Measurements from ENCODE around the gene MTCH1.
"Not testable (repeated sequence)": the region's sequence is repeated elsewhere in the genome, so short reads cannot be mapped to it uniquely, and the experiment has no call there.

The MTCH1 gene

DNA sequence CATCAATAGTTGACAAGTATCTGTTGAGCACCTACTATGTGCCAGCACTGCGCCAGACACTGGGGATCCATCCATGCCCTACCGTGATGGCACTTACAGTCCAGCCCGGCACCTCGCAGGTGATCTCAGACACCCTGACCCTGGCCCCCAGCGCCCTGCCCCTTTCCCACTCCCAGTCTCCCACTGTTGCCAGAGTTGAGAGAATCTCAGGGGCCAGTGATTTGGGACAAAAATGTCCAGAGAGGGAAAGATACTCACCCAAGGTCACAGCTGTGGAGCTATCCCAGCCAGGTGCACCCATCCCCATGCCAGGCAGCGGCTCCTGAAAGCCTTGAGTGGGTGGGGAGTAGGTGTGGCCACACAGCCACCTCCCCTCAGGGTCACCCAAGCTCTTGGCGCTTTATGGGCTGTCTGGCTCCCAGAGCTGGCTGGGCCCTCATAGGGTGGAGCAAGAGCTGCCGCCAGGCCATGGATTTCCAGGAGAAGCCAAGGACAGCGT, 28.2 kb downstream of the MTCH1 start:
- no peak overlapping the region for H3K4me3 ChIP-seq (ENCODE audit: low read depth, low read length)
- DNase-seq (ENCODE audit: low read depth) = no peak

DNA sequence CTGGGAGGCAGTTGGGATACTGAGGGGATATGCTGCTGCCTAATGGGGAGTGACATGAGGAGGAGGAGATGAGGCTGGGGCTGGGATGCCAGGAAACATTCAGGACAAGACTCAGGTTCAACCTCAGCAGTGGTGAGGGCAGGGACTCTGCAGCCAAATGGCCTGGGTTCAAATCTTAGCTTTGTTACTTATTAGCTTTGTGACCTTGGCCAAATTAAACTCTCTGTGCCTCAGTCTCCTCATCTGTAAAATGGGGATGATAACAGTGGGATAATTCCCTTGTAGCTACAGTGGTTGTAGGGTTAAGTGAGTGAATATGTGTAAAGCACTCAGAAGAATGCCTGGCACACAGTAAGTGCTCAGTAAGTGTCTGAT, 29.6 kb downstream of the MTCH1 start:
- no peak overlapping the region for H3K4me3 ChIP-seq (ENCODE audit: low read depth, low read length)
- DNase-seq (ENCODE audit: low read depth) = no peak

DNA sequence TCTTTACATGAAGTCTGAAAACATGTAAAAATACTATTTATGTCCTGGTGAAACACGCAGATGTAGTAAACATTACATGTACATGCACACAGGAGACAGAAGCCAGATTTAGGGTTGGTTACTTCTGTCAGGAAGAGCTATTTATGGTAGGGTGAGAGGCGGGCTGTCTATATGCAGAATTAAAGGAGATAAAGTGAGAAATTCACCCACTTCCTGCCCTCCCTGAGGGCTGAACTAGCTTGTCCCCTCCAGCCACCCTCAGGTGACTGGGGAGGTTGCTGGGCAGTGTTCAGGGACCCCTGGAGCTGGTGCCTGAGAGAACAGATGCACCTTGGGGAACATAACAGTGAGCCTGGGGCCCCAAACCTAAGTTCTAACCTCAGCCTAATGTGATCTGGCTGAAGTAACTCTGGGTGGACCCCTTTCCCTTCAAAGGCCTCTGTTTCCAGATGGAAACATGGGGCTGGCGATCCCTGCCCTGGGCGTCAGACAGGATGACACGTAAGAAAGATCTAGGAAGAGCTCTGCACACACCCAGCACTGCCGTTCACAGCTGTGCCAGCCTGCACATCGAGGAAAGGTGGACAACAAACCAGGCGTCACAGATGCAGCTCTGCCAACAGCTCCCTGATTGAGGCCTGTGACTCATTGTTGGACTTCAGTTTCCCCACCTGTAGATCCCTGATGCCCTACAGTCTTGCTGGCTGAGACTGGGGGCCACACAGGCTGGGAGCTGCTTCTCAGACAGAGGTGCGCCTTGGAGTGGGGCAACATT, 30.1 kb downstream of the MTCH1 start:
- no peak for DNase-seq (ENCODE audit: low read depth)
- no peak overlapping the region for H3K4me3 ChIP-seq (ENCODE audit: low read depth, low read length)

DNA sequence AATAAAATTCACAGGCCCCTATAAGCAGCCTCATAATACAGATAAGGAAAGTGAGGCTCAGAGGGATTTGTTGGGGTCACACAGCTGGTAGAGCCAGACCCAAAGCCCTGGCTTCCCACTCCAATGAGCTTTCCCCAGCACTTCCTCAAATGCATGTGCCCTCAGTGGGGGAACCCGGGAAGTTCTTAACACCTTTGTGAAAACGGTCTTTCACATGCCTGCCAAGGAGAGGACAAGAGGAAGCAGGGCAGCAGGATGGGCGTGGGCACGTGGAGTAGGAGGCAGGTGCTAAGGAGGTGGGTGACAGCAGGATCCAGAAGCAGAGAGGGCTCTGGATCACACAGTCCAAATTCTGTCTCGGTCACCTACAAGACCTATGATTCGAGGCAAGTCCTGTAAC, 30.9 kb downstream of the MTCH1 start:
- DNase-seq (ENCODE audit: low read depth) = no peak
- H3K4me3 ChIP-seq (ENCODE audit: low read depth, low read length) = no peak overlapping the region

DNA sequence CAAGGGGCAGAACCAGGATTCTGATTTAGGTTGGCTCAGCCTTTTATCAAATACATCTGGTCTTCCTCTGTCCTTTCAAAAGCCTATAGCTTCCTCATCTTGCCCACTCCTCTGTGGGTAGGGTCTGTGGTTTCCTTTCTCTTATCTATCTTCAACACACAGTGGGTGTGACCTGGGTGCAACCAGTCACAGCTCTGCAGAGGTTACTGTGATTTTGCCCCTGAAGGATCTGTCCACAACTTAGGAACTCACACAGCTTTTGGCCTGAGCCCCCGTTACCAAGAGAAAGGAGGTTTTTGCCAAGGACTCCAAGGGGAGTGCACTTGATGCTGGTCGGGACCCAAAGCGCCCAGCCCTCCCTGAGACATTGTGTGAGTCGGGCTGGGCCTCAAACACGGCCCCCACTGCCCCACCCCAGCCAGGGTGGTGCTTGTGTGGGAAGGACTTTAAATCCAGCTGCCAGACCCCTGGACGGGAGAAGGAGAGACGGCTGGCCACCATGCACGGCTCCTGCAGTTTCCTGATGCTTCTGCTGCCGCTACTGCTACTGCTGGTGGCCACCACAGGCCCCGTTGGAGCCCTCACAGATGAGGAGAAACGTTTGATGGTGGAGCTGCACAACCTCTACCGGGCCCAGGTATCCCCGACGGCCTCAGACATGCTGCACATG, 31.6 kb downstream of the MTCH1 start, which contains the start of gene PI16:
PI16 (plus strand) TSS at position 477 of the 670 bp plus-strand sequence; CDS start at position 500, 23 bp downstream.
- H3K4me3 ChIP-seq (ENCODE audit: low read depth, low read length) = no peak within 1 kb of the TSS
- DNase-seq (ENCODE audit: low read depth) = no peak

DNA sequence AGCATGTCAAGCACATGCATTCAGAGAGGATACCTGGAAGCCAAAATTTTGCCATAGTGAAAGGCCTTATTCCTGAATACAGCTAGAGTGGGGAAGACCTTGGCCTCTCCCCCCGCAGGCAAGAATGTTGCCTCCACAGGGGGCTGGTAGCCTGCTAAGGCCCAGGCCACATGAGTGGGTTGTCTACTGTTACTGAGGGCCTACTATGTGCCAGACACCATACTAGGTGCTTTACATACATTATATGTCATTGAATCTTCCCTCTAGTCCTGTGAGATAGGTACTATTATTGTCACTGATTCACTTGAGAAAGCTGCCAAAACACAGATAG, 32.1 kb downstream of the MTCH1 start:
- no peak for DNase-seq (ENCODE audit: low read depth)
- no peak overlapping the region for H3K4me3 ChIP-seq (ENCODE audit: low read depth, low read length)

DNA sequence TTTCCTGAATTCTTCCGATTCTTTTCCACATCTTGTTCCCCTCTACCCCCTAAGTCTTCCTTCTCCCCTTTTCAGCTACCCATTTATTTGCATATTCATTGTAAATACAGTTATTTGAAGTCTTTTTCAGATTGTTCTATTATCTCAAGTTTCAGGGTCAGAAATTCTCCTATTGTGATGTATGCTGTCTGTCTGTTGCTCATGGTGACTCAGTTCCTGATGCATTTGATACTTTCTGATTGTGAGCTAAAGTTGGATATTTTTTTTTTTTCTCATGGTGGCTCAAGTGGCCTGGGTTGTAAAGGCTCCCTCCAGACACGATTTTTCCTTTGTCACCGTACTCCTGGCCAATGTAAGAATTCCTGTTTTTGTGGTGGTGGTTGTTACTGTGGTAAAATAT, 36.4 kb downstream of the MTCH1 start:
- DNase-seq (ENCODE audit: low read depth) = no peak
- no peak overlapping the region for H3K4me3 ChIP-seq (ENCODE audit: low read depth, low read length)

DNA sequence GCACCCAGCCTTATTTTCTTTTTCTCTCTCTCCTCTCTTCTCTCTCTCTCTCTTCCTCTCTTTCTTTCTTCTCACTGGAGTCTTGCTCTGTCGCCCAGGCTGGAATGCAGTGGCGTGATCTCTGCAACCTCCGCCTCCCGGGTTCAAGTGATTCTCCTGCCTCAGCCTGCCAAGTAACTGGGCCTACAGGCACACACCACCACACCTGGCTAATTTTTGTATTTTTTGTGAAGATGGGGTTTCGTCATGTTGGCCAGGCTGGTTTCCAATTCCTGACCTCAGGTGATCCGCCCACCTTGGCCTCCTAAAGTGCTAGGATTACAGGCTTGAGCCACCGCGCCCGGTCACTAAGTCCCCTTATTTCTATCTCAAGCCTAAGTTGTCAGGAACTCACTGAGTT, 36.9 kb downstream of the MTCH1 start:
- H3K4me3 ChIP-seq (ENCODE audit: low read depth, low read length); DNase-seq (ENCODE audit: low read depth): not testable (repeated sequence)

DNA sequence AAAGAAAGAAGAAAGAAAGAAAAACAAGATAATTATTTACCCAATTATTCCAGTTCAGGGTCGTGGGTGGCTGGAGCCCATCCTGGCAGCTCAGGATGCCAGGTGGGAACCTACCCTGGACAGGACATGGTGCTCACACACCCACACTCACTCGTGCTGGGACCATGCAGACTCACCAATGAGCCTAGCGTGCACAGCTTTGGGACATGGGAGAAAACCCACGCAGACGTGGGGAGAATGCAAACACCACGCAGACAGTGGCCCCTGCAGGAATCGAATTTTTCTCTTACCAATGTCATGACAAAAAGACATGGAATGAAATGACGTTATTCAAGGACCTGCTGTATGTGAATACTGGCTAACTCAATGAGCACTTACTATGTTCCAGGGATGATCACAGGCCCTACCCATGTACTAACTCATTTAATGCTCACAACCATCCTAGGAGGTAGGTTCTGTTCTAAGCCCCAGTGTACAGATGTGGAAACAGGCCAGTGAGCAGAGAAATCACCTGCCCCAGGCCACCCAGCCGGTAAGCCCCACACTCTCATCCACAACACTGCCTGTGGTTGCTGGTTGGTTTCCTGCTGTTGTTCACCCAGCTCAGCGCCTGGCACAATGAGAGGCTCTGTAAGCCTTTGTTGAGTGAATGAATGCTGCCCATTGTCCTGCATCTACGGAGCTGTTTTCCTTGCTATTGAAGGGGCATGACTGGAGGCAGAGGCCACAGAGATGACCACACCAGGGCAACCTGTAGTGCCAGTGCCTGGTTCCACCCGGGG, 38.2 kb downstream of the MTCH1 start:
- no peak for DNase-seq (ENCODE audit: low read depth)
- no peak overlapping the region for H3K4me3 ChIP-seq (ENCODE audit: low read depth, low read length)

DNA sequence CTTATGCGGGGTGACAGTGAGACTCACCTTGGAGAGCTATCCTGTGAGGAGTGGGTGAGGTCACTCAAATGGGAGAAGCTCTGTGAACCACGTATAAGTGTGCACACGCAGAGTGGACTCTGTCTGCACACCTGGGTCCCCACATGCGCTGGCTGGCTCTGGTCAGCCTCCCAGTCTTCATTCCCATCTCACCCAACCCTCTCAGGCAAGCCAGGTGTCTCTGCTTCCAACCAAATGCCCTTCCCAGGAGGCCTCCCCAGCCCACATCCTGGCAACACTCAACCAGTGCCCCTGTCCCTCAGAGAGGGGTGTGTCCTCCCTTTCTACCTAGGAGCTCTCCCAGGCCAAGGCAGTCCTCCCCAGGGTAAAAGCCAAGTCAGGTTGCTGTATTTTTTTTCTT, 39.5 kb downstream of the MTCH1 start:
- DNase-seq (ENCODE audit: low read depth) = no peak
- H3K4me3 ChIP-seq (ENCODE audit: low read depth, low read length) = no peak overlapping the region

DNA sequence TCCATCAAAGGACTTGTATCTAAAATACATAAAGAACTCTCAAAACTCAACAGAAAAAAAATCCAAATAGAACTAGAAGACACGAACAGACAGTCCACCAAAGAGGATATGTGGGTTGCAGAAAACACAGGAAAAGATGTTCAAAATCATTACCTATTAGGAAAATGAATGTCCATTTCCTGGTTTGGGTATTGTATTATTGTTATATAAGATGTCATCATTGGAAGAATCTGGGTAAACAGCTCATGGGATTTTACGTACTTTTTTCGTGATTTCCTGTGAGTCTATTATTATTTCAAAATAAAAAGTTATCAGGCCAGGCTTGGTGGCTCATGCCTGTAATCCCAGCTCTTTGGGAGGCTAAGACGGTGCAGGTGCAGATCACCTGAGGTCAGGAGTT, 40.7 kb downstream of the MTCH1 start:
- no peak overlapping the region for H3K4me3 ChIP-seq (ENCODE audit: low read depth, low read length)
- DNase-seq (ENCODE audit: low read depth) = no peak

DNA sequence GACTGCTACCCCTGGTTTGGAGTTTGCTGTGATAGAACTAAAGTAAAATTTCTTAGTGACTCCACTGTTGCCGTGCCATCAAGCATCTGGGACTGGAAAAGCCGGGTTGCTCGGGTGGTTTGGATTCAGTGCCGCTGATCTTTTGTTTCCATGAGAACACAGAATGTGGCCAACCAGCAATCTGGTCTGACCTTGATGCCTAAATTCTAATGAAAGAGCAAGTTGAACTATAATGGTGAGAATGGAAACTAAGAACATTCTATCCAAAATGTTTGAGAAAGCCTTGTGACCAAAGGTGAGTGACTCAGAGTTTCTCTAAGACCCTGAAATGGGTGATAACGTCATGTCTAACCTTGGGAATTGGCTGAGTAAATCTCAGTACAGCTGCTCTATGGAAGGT, 41.3 kb downstream of the MTCH1 start:
- no peak overlapping the region for H3K4me3 ChIP-seq (ENCODE audit: low read depth, low read length)
- no peak for DNase-seq (ENCODE audit: low read depth)

DNA sequence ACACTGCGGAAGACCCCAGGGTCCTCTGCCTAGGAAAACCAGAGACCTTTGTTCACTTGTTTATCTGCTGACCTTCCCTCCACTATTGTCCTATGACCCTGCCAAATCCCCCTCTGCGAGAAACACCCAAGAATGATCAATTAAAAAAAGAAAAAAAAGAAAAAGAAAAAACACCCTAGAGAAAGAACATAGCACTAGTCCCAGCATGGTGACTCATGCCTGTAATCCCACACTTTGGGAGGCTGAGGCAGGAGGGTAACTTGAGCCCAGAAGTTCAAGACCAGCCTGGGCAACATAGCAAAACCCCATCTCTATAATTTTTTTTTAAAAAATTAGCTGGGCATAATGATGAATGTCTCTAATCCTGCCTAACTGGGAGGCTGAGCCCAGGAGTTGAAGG, 43.7 kb downstream of the MTCH1 start:
- not testable (repeated sequence) for DNase-seq (ENCODE audit: low read depth); H3K4me3 ChIP-seq (ENCODE audit: low read depth, low read length)

DNA sequence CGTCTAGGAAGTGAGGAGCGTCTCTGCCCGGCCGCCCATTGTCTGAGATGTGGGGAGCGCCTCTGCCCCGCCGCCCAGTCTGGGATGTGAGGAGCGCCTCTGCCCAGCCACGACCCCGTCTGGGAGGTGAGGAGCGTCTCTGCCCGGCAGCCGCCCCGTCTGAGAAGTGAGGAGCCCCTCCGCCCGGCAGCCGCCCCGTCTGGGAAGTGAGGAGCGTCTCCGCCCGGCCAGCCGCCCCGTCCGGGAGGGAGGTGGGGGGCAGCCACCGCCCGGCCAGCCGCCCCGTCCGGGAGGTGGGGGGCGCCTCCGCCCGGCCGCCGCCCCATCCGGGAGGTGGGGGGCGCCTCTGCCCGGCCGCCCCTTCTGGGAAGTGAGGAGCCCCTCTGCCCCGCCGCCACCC, 44.4 kb downstream of the MTCH1 start:
- DNase-seq (ENCODE audit: low read depth); H3K4me3 ChIP-seq (ENCODE audit: low read depth, low read length): not testable (repeated sequence)

DNA sequence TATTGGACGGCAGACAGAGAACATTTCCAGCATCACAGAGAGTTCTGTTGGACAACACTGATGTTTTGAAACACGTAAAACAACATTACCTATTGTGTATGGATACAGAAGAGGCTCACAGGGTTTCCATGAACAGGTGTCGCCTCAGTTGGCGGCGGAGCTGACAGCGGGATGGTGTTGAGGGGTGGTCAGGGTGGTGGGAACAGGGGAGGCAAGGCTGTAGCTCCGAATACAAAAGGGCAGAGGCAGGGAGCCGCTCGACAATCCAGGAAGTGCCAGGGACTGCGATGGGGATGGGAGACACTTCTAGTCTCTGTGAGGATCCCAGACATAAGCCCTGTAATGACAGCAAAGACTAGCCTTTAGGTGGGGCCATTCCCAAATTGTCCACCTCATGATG, 46.0 kb downstream of the MTCH1 start:
- no peak overlapping the region for H3K4me3 ChIP-seq (ENCODE audit: low read depth, low read length)
- no peak for DNase-seq (ENCODE audit: low read depth)

DNA sequence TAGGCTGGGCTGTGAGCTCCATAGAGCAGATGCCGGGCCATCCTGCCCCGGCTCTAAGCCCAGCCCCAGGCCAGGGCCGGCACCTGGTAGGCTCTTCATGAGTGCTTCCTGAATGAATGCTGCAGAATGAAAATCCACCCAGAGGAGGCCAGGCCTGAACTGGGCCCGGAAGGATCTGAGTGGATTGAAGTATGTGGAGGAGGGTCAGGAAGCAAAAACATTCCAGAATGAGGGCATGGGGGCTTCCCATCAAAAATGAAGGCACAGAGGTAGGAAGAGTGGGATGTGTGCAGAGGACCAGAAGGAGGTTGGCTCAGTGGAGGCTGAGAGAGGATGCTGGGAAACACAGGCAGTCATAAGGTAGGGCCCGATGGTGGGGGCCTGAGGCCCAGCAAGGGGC, 47.0 kb downstream of the MTCH1 start:
- not testable (repeated sequence) for H3K4me3 ChIP-seq (ENCODE audit: low read depth, low read length); DNase-seq (ENCODE audit: low read depth)

DNA sequence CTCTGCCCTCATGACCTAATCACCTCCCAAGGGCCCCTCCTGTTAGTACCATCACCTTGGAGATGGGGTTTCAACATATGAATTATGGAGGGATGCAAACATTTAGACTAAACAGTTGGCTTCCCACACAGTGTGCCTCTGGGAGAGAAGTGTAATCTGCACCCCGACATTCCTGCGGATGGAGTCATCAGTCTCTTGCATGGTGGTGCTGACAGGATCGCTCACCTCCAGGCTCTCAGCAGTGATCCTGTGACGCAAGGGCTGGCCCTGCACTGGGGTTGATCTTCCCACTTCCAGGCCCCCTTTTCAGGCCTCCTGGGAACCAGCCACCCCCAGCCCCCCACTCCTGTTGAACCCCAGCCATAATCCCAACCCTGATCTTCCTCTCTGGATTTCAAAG, 47.5 kb downstream of the MTCH1 start:
- DNase-seq (ENCODE audit: low read depth) = peak; percentile 81
- H3K4me3 ChIP-seq (ENCODE audit: low read depth, low read length) = no peak overlapping the region

DNA sequence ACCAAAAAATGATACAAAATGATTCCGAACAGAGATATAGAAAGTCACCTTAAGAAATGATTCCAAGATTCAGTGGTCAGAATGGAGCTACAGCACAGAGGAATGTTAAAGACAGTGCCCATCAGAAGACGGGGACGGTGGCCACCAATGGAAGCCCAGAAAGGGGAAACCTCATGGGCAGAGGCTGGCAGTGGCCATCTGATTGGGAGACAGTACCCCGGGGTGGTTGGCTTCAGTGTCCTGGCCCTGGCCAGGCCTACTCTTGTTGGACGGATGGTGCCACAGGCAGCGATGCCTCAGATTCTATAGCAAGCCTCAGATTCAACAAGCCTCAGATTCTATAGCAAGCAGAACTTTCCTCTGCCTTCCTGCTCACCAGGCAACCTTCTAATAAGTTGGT, 48.1 kb downstream of the MTCH1 start:
- no peak for DNase-seq (ENCODE audit: low read depth)

DNA sequence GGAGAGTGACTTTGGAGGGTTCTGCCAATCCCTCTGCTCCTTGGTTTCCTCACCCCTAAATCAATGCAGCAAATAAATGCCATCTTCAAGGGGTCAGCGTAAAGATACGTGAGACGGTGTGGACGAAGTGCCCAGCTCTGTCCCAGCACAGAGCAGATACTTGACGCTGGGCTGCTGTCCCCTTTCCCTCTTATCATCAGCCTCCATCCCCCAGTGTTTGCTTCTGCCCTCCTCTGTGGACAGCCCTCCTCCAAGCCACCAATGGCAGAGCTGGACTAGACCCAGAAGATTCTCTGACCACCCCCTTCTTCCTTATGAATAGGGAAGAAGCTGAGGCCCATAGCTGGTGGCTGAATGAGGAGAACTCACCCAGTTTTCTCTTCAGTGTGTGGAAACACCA, 49.2 kb downstream of the MTCH1 start:
- no peak overlapping the region for H3K4me3 ChIP-seq (ENCODE audit: low read depth, low read length)
- no peak for DNase-seq (ENCODE audit: low read depth)

More for the DNA sequence above, 48.1 kb downstream of the MTCH1 start:
- no peak overlapping the region for H3K4me3 ChIP-seq (ENCODE audit: low read depth, low read length)

DNA sequence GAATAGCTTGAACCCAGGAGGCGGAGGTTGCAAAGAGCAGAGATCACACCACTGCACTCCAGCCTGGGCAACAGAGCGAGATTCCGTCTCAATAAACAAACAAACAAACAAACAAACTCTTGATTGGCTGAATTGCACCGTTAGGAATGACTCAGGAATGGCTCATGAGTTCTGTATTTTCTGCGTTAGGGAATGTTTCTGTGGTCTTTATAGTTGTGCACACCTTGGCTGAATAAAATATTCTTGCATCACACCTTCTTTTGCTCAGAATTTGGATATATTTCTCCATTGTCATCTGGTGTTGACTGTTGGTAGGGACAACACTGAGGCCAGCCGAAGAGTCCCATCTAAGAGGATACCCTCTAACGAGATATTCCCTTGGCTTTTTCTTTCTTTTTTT, 51.1 kb downstream of the MTCH1 start:
- H3K4me3 ChIP-seq (ENCODE audit: low read depth, low read length) = no peak overlapping the region
- DNase-seq (ENCODE audit: low read depth) = no peak

Measured in skeletal muscle cell (primary cell).